HEK293 (cell line): ENCODE data around the gene OPA3.
A peak's percentile ranks its signal among the peaks of the same experiment; 100 is the strongest.

Experiments used
- CTCF ChIP-seq: fragments of 450-650 bp; formaldehyde crosslinking; IDR thresholded peaks from 2 replicates; pipeline ENCODE4 v1.5.1; 2016; ENCODE audit warnings: missing biosample characterization, missing genetic modification characterization
- EGR2 ChIP-seq: fragments of 450-650 bp; formaldehyde crosslinking; IDR thresholded peaks from 2 replicates; pipeline ENCODE4 v1.5.1; 2016; ENCODE audit warnings: low read depth, missing biosample characterization, missing genetic modification characterization
- GLIS1 ChIP-seq: fragments of 450-650 bp; formaldehyde crosslinking; IDR thresholded peaks from 2 replicates; pipeline ENCODE4 v1.5.1; 2016; ENCODE audit warnings: missing biosample characterization, missing genetic modification characterization
- GLIS2 ChIP-seq: fragments of 450-650 bp; formaldehyde crosslinking; IDR thresholded peaks from 2 replicates; pipeline ENCODE4 v1.5.1; 2016; ENCODE audit warnings: missing biosample characterization, missing genetic modification characterization
- KLF1 ChIP-seq: fragments of 450-650 bp; formaldehyde crosslinking; IDR thresholded peaks from 2 replicates; pipeline ENCODE4 v1.5.1; 2016; ENCODE audit warnings: missing biosample characterization, missing genetic modification characterization
- KLF9 ChIP-seq: fragments of 450-650 bp; formaldehyde crosslinking; IDR thresholded peaks from 2 replicates; pipeline ENCODE4 v1.5.1; 2016; ENCODE audit warnings: missing biosample characterization, missing genetic modification characterization, low read depth
- PBX3 ChIP-seq: sonication (generic); formaldehyde crosslinking; IDR thresholded peaks from 2 replicates; pipeline ENCODE4 v1.8.1; 2022; ENCODE audit warnings: mild to moderate bottlenecking, moderate library complexity, missing genetic modification reagents
- PRDM2 ChIP-seq: fragments of 450-650 bp; formaldehyde crosslinking; IDR thresholded peaks from 2 replicates; pipeline ENCODE4 v1.5.1; 2016; ENCODE audit warnings: missing biosample characterization, missing genetic modification characterization, borderline replicate concordance
- SP3 ChIP-seq: fragments of 450-650 bp; formaldehyde crosslinking; IDR thresholded peaks from 2 replicates; pipeline ENCODE4 v1.5.1; 2016; ENCODE audit warnings: missing biosample characterization, missing genetic modification characterization
- YY1 ChIP-seq: fragments of 450-650 bp; formaldehyde crosslinking; IDR thresholded peaks from 2 replicates; pipeline ENCODE4 v1.5.1; 2018; ENCODE audit warnings: missing biosample characterization, missing genetic modification characterization
- ZBTB21 ChIP-seq: fragments of 450-650 bp; formaldehyde crosslinking; IDR thresholded peaks from 2 replicates; pipeline ENCODE4 v1.5.1; 2017; ENCODE audit warnings: missing biosample characterization, missing genetic modification characterization
- ZBTB26 ChIP-seq: fragments of 450-650 bp; formaldehyde crosslinking; optimal IDR thresholded peaks from 2 replicates; pipeline ENCODE3; 2016; ENCODE audit warnings: missing biosample characterization, mild to moderate bottlenecking, missing genetic modification characterization
- ZBTB48 ChIP-seq: fragments of 450-650 bp; formaldehyde crosslinking; IDR thresholded peaks from 2 replicates; pipeline ENCODE4 v1.5.1; 2016; ENCODE audit warnings: missing biosample characterization, missing genetic modification characterization
- ZBTB6 ChIP-seq: fragments of 450-650 bp; formaldehyde crosslinking; IDR thresholded peaks from 2 replicates; pipeline ENCODE4 v1.5.1; 2017; ENCODE audit warnings: missing biosample characterization, missing genetic modification characterization
- ZFHX2 ChIP-seq: fragments of 450-650 bp; formaldehyde crosslinking; conservative IDR thresholded peaks from 2 replicates; pipeline ENCODE4 v1.5.1; 2016; ENCODE audit warnings: missing biosample characterization, missing genetic modification characterization
- ZNF157 ChIP-seq: fragments of 450-650 bp; formaldehyde crosslinking; IDR thresholded peaks from 2 replicates; pipeline ENCODE4 v1.5.1; 2016; ENCODE audit warnings: missing biosample characterization, missing genetic modification characterization
- ZNF211 ChIP-seq: fragments of 450-650 bp; formaldehyde crosslinking; IDR thresholded peaks from 2 replicates; pipeline ENCODE4 v1.5.1; 2016; ENCODE audit warnings: low read depth, missing biosample characterization, missing genetic modification characterization
- ZNF223 ChIP-seq: fragments of 450-650 bp; formaldehyde crosslinking; IDR thresholded peaks from 2 replicates; pipeline ENCODE4 v1.5.1; 2016; ENCODE audit warnings: missing biosample characterization, missing genetic modification characterization
- ZNF274 ChIP-seq, 2 experiments: fragments of 200-500 bp in 1 of 2; fragments of 450-650 bp in 1 of 2; sonication (Bioruptor generic) in 1 of 2; formaldehyde crosslinking in 1 of 2; IDR thresholded peaks; 2 replicates each; pipeline versions ENCODE4 v1.5.1 to v1.6.1; 2014 to 2016; ENCODE audit warnings: borderline replicate concordance in 1 of 2, inconsistent platforms in 1 of 2, low read length in 1 of 2, missing biosample characterization in 1 of 2, missing genetic modification characterization in 1 of 2
- ZNF423 ChIP-seq: fragments of 450-650 bp; formaldehyde crosslinking; IDR thresholded peaks from 2 replicates; pipeline ENCODE4 v1.5.1; 2016; ENCODE audit warnings: missing biosample characterization, missing genetic modification characterization
- ZNF561 ChIP-seq: fragments of 450-650 bp; IDR thresholded peaks from 2 replicates; pipeline ENCODE4 v1.5.1; 2018; ENCODE audit warnings: missing biosample characterization, missing genetic modification characterization, borderline replicate concordance
- ZNF580 ChIP-seq: fragments of 450-650 bp; formaldehyde crosslinking; IDR thresholded peaks from 2 replicates; pipeline ENCODE4 v1.5.1; 2016; ENCODE audit warnings: missing biosample characterization, missing genetic modification characterization
- ZNF600 ChIP-seq: fragments of 450-650 bp; formaldehyde crosslinking; IDR thresholded peaks from 2 replicates; pipeline ENCODE4 v1.5.1; 2016; ENCODE audit warnings: missing biosample characterization, missing genetic modification characterization
- ZNF610 ChIP-seq: fragments of 450-650 bp; formaldehyde crosslinking; IDR thresholded peaks from 2 replicates; pipeline ENCODE4 v1.5.1; 2016; ENCODE audit warnings: missing biosample characterization, missing genetic modification characterization, borderline replicate concordance
- ZNF629 ChIP-seq: fragments of 450-650 bp; formaldehyde crosslinking; IDR thresholded peaks from 2 replicates; pipeline ENCODE4 v1.5.1; 2017; ENCODE audit warnings: missing biosample characterization, missing genetic modification characterization
- ZNF791 ChIP-seq: fragments of 450-650 bp; formaldehyde crosslinking; IDR thresholded peaks from 2 replicates; pipeline ENCODE4 v1.5.1; 2016; ENCODE audit warnings: missing biosample characterization, missing genetic modification characterization
- ZNF843 ChIP-seq: fragments of 450-650 bp; formaldehyde crosslinking; IDR thresholded peaks from 2 replicates; pipeline ENCODE4 v1.5.1; 2016; ENCODE audit warnings: missing biosample characterization, missing genetic modification characterization
- ZSCAN30 ChIP-seq: fragments of 450-650 bp; IDR thresholded peaks from 2 replicates; pipeline ENCODE4 v1.5.1; 2018; ENCODE audit warnings: missing biosample characterization, mild to moderate bottlenecking, missing genetic modification characterization, moderate library complexity

OPA3 gene

GRCh38 chr19:45506246-45506988, 78.2 kb downstream of the OPA3 start (continued):
- peak; percentile 34 for TF ChIP-seq ZBTB26
- peak; percentile 91 for TF ChIP-seq KLF1
- peak; percentile 30; the same call in 1 of the 2 replicates for TF ChIP-seq ZSCAN30 (tag by site-specific recombination)
- TF ChIP-seq ZNF561 (tag by site-specific recombination): peak; percentile 87; the same call in 1 of the 2 replicates
- no peak for TF ChIP-seq ZNF423 (tag by site-specific recombination)
- TF ChIP-seq ZNF157 (tag by site-specific recombination): no peak
- TF ChIP-seq PRDM2 (tag by site-specific recombination): no peak
- peak; percentile 44 for TF ChIP-seq ZNF843 (tag by site-specific recombination)
- no peak for TF ChIP-seq ZNF274 (IDR thresholded peaks at IDR 0.05; ENCODE audit: low read length)
- no peak for TF ChIP-seq ZNF274 (tag by site-specific recombination; IDR thresholded peaks at IDR 0.05; ENCODE audit: borderline replicate concordance)
- peak; percentile 96 for TF ChIP-seq ZFHX2 (tag by site-specific recombination)
- TF ChIP-seq KLF9: peak; percentile 93
- no peak for TF ChIP-seq ZNF211 (tag by site-specific recombination)
- peak; percentile 49; the same call in 1 of the 2 replicates for TF ChIP-seq ZBTB48 (tag by site-specific recombination)
- peak; percentile 60; the same call in 1 of the 2 replicates for TF ChIP-seq ZBTB6
- TF ChIP-seq ZNF791 (tag by site-specific recombination): no peak
- peak; percentile 81 for TF ChIP-seq GLIS1 (tag by site-specific recombination)
- TF ChIP-seq EGR2 (tag by site-specific recombination): peak; percentile 95
- no peak for TF ChIP-seq ZNF610
- no peak for TF ChIP-seq PBX3 (CRISPR knock-in tag)
- TF ChIP-seq ZNF580 (tag by site-specific recombination): no peak
- 0 out of 2 replicates have a peak, but pooled peaks have one; percentile 21 for TF ChIP-seq ZNF223
- peak; percentile 70; the same call in 1 of the 2 replicates for TF ChIP-seq SP3 (tag by site-specific recombination)
- TF ChIP-seq ZBTB21 (tag by site-specific recombination): peak; percentile 77
- peak; percentile 43; the same call in 1 of the 2 replicates for TF ChIP-seq ZNF600 (tag by site-specific recombination)
- peak; percentile 86 for TF ChIP-seq ZNF629 (tag by site-specific recombination)
- TF ChIP-seq YY1 (tag by site-specific recombination): no peak
- TF ChIP-seq GLIS2 (tag by site-specific recombination): peak; percentile 97
- peak; percentile 94 for TF ChIP-seq CTCF (tag by site-specific recombination)
